Vagina (tissue), 2 donors: ENCODE results near the gene OXCT2.

Experiments
- POLR2A ChIP-seq, 2 donors: fragments of 450-650 bp; IDR thresholded peaks; one replicate each; pipeline ENCODE4 v1.6.1; 2017; ENCODE audit warnings: antibody characterized with exemption in 2 of 2, mild to moderate bottlenecking in 2 of 2, moderate library complexity in 2 of 2
- POLR2AphosphoS5 ChIP-seq, 2 donors: sonication (generic); formaldehyde crosslinking; IDR thresholded peaks; one replicate each; pipeline ENCODE4 v1.9.0; 2017; ENCODE audit warnings: antibody characterized with exemption in 2 of 2, mild to moderate bottlenecking in 2 of 2, low read depth in 1 of 2; ENCODE audit not compliant: insufficient read depth in 1 of 2
- TF ChIP-seq, protein P1 (sequence below), 3 experiments: fragments of 450-650 bp in 2 of 3; fragments of 200-600 bp in 1 of 3; sonication (generic) in 1 of 3; IDR thresholded peaks; one replicate each; pipeline ENCODE4 v1.5.1; 2017 to 2019; ENCODE audit warnings: antibody characterized with exemption in 3 of 3, mild to moderate bottlenecking in 2 of 3, moderate library complexity in 2 of 3

DNA sequence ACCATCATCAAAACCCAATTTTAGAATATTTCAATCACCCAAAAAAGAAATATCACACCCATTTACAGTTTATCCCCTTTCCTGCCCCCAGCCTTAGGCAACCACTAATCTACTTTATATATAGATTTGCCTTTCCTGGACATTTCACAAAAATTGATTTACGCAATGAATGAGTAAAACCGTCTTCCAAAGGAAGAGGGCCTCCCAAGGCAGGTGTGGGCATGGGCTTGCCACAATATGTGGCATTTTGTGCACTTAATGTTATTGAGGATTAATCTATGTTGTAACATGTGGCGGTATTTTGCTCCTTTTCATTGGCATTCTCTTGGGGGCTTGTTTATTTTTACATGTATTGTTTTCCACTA lies 29.3 kb upstream of the OXCT2 start:
- TF ChIP-seq, protein P1, sequence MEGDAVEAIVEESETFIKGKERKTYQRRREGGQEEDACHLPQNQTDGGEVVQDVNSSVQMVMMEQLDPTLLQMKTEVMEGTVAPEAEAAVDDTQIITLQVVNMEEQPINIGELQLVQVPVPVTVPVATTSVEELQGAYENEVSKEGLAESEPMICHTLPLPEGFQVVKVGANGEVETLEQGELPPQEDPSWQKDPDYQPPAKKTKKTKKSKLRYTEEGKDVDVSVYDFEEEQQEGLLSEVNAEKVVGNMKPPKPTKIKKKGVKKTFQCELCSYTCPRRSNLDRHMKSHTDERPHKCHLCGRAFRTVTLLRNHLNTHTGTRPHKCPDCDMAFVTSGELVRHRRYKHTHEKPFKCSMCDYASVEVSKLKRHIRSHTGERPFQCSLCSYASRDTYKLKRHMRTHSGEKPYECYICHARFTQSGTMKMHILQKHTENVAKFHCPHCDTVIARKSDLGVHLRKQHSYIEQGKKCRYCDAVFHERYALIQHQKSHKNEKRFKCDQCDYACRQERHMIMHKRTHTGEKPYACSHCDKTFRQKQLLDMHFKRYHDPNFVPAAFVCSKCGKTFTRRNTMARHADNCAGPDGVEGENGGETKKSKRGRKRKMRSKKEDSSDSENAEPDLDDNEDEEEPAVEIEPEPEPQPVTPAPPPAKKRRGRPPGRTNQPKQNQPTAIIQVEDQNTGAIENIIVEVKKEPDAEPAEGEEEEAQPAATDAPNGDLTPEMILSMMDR (IDR thresholded peaks at IDR 0.05), result no peak
- TF ChIP-seq POLR2AphosphoS5 (IDR thresholded peaks at IDR 0.05; ENCODE audit: insufficient read depth in 1 of 2, low read depth in 1 of 2) (no peak), POLR2A (IDR thresholded peaks at IDR 0.05) (no peak)
